H9 (cell line): Measurements from ENCODE around the gene ITGA7. TPM values are rescaled to one million over a fixed set of nuclear protein-coding genes. Genes with fewer than 3 reads are reported as not detected.

Experiments used
- DNase-seq: peaks from one replicate; pipeline ENCODE4 v3.0.0-alpha.2; 2017
- H2AFZ ChIP-seq: one replicate; pipeline ENCODE4 v1.6.1; 2013; ENCODE audit warnings: mild to moderate bottlenecking, low read length, control low read depth, moderate library complexity
- H2AK5ac ChIP-seq: 2 replicates; pipeline ENCODE4 v1.6.1; 2013; ENCODE audit warnings: low read length, control low read depth, mixed read lengths; ENCODE audit not compliant: insufficient read length
- H2BK120ac ChIP-seq: one replicate; pipeline ENCODE4 v1.6.1; 2013; ENCODE audit warnings: low read depth, mild to moderate bottlenecking, low read length, control low read depth, inconsistent platforms; ENCODE audit not compliant: poor library complexity, severe bottlenecking
- H2BK12ac ChIP-seq: 2 replicates; pipeline ENCODE4 v1.6.1; 2013; ENCODE audit warnings: low read length, control low read depth, mixed read lengths, low read depth; ENCODE audit not compliant: insufficient read length
- H2BK15ac ChIP-seq: 2 replicates; pipeline ENCODE4 v1.6.1; 2013; ENCODE audit warnings: low read depth, low read length, control low read depth
- H2BK20ac ChIP-seq: one replicate; pipeline ENCODE4 v1.6.1; 2013; ENCODE audit warnings: low read depth, mild to moderate bottlenecking, low read length, control low read depth, inconsistent platforms; ENCODE audit not compliant: poor library complexity, severe bottlenecking
- H2BK5ac ChIP-seq: 2 replicates; pipeline ENCODE4 v1.6.1; 2013; ENCODE audit warnings: low read length, control low read depth, mixed read lengths; ENCODE audit not compliant: insufficient read length
- H3K14ac ChIP-seq: 2 replicates; pipeline ENCODE4 v1.6.1; 2013; ENCODE audit warnings: low read length, control low read depth; ENCODE audit not compliant: insufficient read depth
- H3K18ac ChIP-seq: 2 replicates; pipeline ENCODE4 v1.6.1; 2013; ENCODE audit warnings: low read depth, mild to moderate bottlenecking, mixed read lengths, low read length, control low read depth; ENCODE audit not compliant: insufficient read length
- H3K23ac ChIP-seq: 2 replicates; pipeline ENCODE4 v1.6.1; 2013; ENCODE audit warnings: low read length, control low read depth, mixed read lengths, low read depth; ENCODE audit not compliant: insufficient read length
- H3K23me2 ChIP-seq: 2 replicates; pipeline ENCODE4 v1.6.1; 2013; ENCODE audit warnings: low read depth, mild to moderate bottlenecking, mixed read lengths, low read length, control low read depth; ENCODE audit not compliant: insufficient read length, poor library complexity, severe bottlenecking
- H3K27ac ChIP-seq: 2 replicates; pipeline ENCODE4 v1.5.1; 2013; ENCODE audit warnings: low read length, control low read depth, mixed read lengths, low read depth; ENCODE audit not compliant: insufficient read length
- H3K27me3 ChIP-seq: 2 replicates; pipeline ENCODE4 v1.6.1; 2013; ENCODE audit warnings: low read length, control low read depth, inconsistent platforms; ENCODE audit not compliant: insufficient read depth
- H3K4ac ChIP-seq: 2 replicates; pipeline ENCODE4 v1.6.1; 2013; ENCODE audit warnings: low read depth, mild to moderate bottlenecking, control low read depth, inconsistent platforms, low read length, moderate library complexity
- H3K4me1 ChIP-seq: 2 replicates; pipeline ENCODE4 v1.6.1; 2013; ENCODE audit warnings: low read length, control low read depth, inconsistent platforms; ENCODE audit not compliant: insufficient read depth
- H3K4me2 ChIP-seq: 2 replicates; pipeline ENCODE4 v1.6.1; 2013; ENCODE audit warnings: low read length, control low read depth, mixed read lengths; ENCODE audit not compliant: insufficient read length, insufficient read depth
- H3K56ac ChIP-seq: 2 replicates; pipeline ENCODE4 v1.6.1; 2013; ENCODE audit warnings: low read depth, mild to moderate bottlenecking, mixed read lengths, low read length, control low read depth; ENCODE audit not compliant: insufficient read length
- H3K79me1 ChIP-seq: 2 replicates; pipeline ENCODE4 v1.6.1; 2013; ENCODE audit warnings: low read depth, mild to moderate bottlenecking, moderate library complexity, low read length, control low read depth, inconsistent platforms; ENCODE audit not compliant: insufficient read depth, poor library complexity, severe bottlenecking
- H3K79me2 ChIP-seq: 2 replicates; pipeline ENCODE4 v1.6.1; 2013; ENCODE audit warnings: low read length, control low read depth, inconsistent platforms; ENCODE audit not compliant: insufficient read depth
- H3K9ac ChIP-seq: 2 replicates; pipeline ENCODE4 v1.6.1; 2013; ENCODE audit warnings: low read length, control low read depth, mixed read lengths; ENCODE audit not compliant: insufficient read length; ENCODE audit errors: extremely low read depth
- H3K9me3 ChIP-seq: one replicate; pipeline ENCODE4 v1.6.1; 2013; ENCODE audit warnings: low read depth, low read length, inconsistent platforms; ENCODE audit not compliant: control insufficient read depth
- H3T11ph ChIP-seq: one replicate; pipeline ENCODE4 v1.6.1; 2013; ENCODE audit warnings: mild to moderate bottlenecking, low read length, control low read depth, inconsistent platforms
- H4K20me1 ChIP-seq: one replicate; pipeline ENCODE4 v1.6.1; 2013; ENCODE audit not compliant: control insufficient read depth, insufficient read length, insufficient read depth
- H4K5ac ChIP-seq: 2 replicates; pipeline ENCODE4 v1.6.1; 2013; ENCODE audit warnings: low read depth, mild to moderate bottlenecking, mixed read lengths, low read length, control low read depth; ENCODE audit not compliant: insufficient read length
- H4K8ac ChIP-seq: replicated peaks from 2 replicates; pipeline ENCODE4 v1.6.1; 2013; ENCODE audit warnings: low read length, control low read depth, mixed read lengths, low read depth; ENCODE audit not compliant: insufficient read length
- H4K91ac ChIP-seq: 2 replicates; pipeline ENCODE4 v1.6.1; 2013; ENCODE audit warnings: low read depth, mild to moderate bottlenecking, moderate library complexity, mixed read lengths, low read length, control low read depth; ENCODE audit not compliant: insufficient read length
- H3K27ac Mint-ChIP-seq, 3 experiments: 2 replicates in 2 of 3; 3 replicates in 1 of 3; pipeline ENCODE4 v1.8.0; 2020 to 2021; ENCODE audit warnings: mixed read lengths in 3 of 3, mild to moderate bottlenecking in 1 of 3, moderate library complexity in 1 of 3
- H3K27me3 Mint-ChIP-seq: 2 replicates; pipeline ENCODE4 v1.8.0; 2021; ENCODE audit warnings: low read depth, mild to moderate bottlenecking, moderate library complexity, mixed read lengths
- H3K36me3 Mint-ChIP-seq, 3 experiments: 2 replicates in 2 of 3; 3 replicates in 1 of 3; pipeline ENCODE4 v1.8.0; 2020 to 2021; ENCODE audit warnings: low read depth in 3 of 3, mixed read lengths in 3 of 3; ENCODE audit not compliant: insufficient read depth in 1 of 3
- H3K4me1 Mint-ChIP-seq, 2 experiments: 2 replicates each; pipeline ENCODE4 v1.8.0; 2020; ENCODE audit warnings: mixed read lengths in 2 of 2
- H3K4me3 Mint-ChIP-seq, 2 experiments: 2 replicates in 1 of 2; 3 replicates in 1 of 2; pipeline ENCODE4 v1.8.0; 2020 to 2021; ENCODE audit warnings: mild to moderate bottlenecking in 2 of 2, mixed read lengths in 2 of 2, moderate library complexity in 1 of 2
- H3K9me3 Mint-ChIP-seq, 2 experiments: 2 replicates in 1 of 2; 3 replicates in 1 of 2; pipeline ENCODE4 v1.8.0; 2020; ENCODE audit warnings: mild to moderate bottlenecking in 2 of 2, mixed read lengths in 2 of 2, moderate library complexity in 1 of 2
- WGBS: extraction: QIAGEN DNeasy Blood & Tissue Kit; methylation state at CpG from one replicate; pipeline ENCODE4 v1.1.7; 2013; ENCODE audit warnings: missing lambda C conversion rate, low lambda C conversion rate, mixed read lengths; ENCODE audit not compliant: insufficient read length; ENCODE audit errors: extremely low coverage; 5-methylcytosine and 5-hydroxymethylcytosine counted together
- total RNA-seq: library from RNA; stranded (reverse); gene quantifications from 2 replicates; pipeline ENCODE4 v1.2.1, GENCODE V29; 2021
- TF ChIP-seq, protein P1 (sequence below): fragments of 200-600 bp; sonication (generic); conservative IDR thresholded peaks from 3 replicates; pipeline ENCODE4 v1.8.0; 2021; ENCODE audit warnings: antibody characterized with exemption, mild to moderate bottlenecking

ITGA7 gene
- total RNA-seq, 1 experiment from 2014 or later: 119 TPM

DNA sequence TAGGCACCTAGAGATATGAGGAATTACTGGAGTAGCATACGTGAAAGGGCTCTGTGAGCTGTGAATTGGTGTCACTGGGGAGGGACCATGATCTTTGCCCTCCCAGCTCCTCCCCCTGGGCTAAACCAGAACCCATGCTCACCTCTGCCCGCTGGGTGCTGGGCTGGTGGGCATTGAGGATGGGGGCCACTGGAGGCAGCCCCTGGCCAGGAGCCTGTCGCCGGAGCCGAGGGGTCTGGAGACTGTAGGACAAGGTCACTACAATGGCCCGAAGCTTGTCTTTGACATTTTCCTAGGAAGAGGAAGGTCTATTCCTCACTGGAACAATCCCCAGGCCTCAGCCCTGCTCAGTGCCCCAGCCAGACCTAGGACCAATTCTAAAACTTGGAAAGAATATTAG, 11.6 kb downstream of the ITGA7 start:
- Histone ChIP-seq H2BK5ac (no peak overlapping the region), H3K27ac (no peak overlapping the region), H3K27me3 (no peaks in the 10 kb centered on the region; the same call in 1 of the 2 replicates), H3T11ph (no peak overlapping the region), H2BK12ac (no peak overlapping the region), H3K4me2 (no peak overlapping the region), H3K79me1 (no peaks in the 10 kb centered on the region), H3K4ac (no peak overlapping the region), H3K4me1 (no peaks in the 10 kb centered on the region), H4K5ac (no peak overlapping the region), H2BK120ac (no peak overlapping the region), H2BK20ac (no peak overlapping the region), H3K14ac (no peak overlapping the region), H4K8ac (no peak overlapping the region), H3K79me2 (no peaks in the 10 kb centered on the region), H3K18ac (no peak overlapping the region), H4K20me1 (no peaks in the 10 kb centered on the region), H2AK5ac (no peak overlapping the region), H3K23me2 (no peaks in the 10 kb centered on the region), H2BK15ac (no peak overlapping the region), H3K9ac (no peak overlapping the region), H3K23ac (no peak overlapping the region), H3K56ac (no peak overlapping the region), H4K91ac (no peak overlapping the region), H2AFZ (no peak overlapping the region), H3K9me3 (no peaks in the 10 kb centered on the region)
- peaks cover 30 to 53% (median 46%) of the 10 kb centered on the region in 3 experiments for H3K36me3 Mint-ChIP-seq
- DNase-seq: no peak
- H3K9me3 Mint-ChIP-seq: no peaks in the 10 kb centered on the region
- no peak overlapping the region for H3K4me3 Mint-ChIP-seq
- TF ChIP-seq, protein P1, sequence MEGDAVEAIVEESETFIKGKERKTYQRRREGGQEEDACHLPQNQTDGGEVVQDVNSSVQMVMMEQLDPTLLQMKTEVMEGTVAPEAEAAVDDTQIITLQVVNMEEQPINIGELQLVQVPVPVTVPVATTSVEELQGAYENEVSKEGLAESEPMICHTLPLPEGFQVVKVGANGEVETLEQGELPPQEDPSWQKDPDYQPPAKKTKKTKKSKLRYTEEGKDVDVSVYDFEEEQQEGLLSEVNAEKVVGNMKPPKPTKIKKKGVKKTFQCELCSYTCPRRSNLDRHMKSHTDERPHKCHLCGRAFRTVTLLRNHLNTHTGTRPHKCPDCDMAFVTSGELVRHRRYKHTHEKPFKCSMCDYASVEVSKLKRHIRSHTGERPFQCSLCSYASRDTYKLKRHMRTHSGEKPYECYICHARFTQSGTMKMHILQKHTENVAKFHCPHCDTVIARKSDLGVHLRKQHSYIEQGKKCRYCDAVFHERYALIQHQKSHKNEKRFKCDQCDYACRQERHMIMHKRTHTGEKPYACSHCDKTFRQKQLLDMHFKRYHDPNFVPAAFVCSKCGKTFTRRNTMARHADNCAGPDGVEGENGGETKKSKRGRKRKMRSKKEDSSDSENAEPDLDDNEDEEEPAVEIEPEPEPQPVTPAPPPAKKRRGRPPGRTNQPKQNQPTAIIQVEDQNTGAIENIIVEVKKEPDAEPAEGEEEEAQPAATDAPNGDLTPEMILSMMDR: no peak
- no peaks in the 10 kb centered on the region for H3K27me3 Mint-ChIP-seq
- no CpG with 5 or more reads among the region's 6 CpGs for WGBS
- no peak overlapping the region for H3K27ac Mint-ChIP-seq
- no peaks in the 10 kb centered on the region for H3K4me1 Mint-ChIP-seq
